NT2/D1 (cell line): Measurements from ENCODE around the gene MS4A8.

ENCODE experiments used
- SUZ12 ChIP-seq: IDR thresholded peaks from 2 replicates; pipeline ENCODE4 v1.6.1; 2011; ENCODE audit not compliant: insufficient read length, insufficient read depth; ENCODE audit errors: extremely low read depth
- ZNF274 ChIP-seq: IDR thresholded peaks from 2 replicates; pipeline ENCODE4 v1.6.1; 2011; ENCODE audit warnings: mild to moderate bottlenecking, low read depth, low read length

- TF ChIP-seq ZNF274 (no peak), SUZ12 (no peak)
Measured at GRCh38 chr11:60741421-60741820, 42.0 kb downstream of the MS4A8 start.
